Uterus (tissue), 2 donors: Measurements from ENCODE around the gene EPHB2.

ENCODE experiments used
- CTCF ChIP-seq, 4 experiments: fragments of 200-600 bp in 2 of 4; fragments of 450-650 bp in 2 of 4; sonication (generic) in 2 of 4; IDR thresholded peaks; one replicate each; pipeline ENCODE4 v1.5.1; 2016 to 2019; ENCODE audit warnings: antibody characterized with exemption in 4 of 4, mild to moderate bottlenecking in 2 of 4, moderate library complexity in 1 of 4
- POLR2A ChIP-seq, 2 donors: fragments of 450-650 bp; IDR thresholded peaks; one replicate each; pipeline ENCODE4 v1.6.1; 2016; ENCODE audit warnings: antibody characterized with exemption in 2 of 2, mild to moderate bottlenecking in 1 of 2, moderate library complexity in 1 of 2

GRCh38 chr1:22754106-22754768 lies 43.6 kb downstream of the EPHB2 start:
- no peak for TF ChIP-seq POLR2A (IDR thresholded peaks at IDR 0.05)
- TF ChIP-seq CTCF (IDR thresholded peaks at IDR 0.05), result no peak
